GM23248 (cell line): ENCODE data around the gene GPATCH8.

Experiments used
- EZH2 ChIP-seq: fragments of 200-600 bp; sonication (generic); IDR thresholded peaks from 2 replicates; pipeline ENCODE4 v1.6.1; 2018; ENCODE audit warnings: antibody characterized with exemption, mild to moderate bottlenecking; ENCODE audit not compliant: insufficient read depth, poor library complexity, severe bottlenecking
- EZH2phosphoT487 ChIP-seq: fragments of 200-600 bp; sonication (generic); IDR thresholded peaks from 2 replicates; pipeline ENCODE4 v1.6.1; 2018; ENCODE audit warnings: antibody characterized with exemption, moderate library complexity, mild to moderate bottlenecking, low read depth; ENCODE audit not compliant: insufficient read depth

DNA sequence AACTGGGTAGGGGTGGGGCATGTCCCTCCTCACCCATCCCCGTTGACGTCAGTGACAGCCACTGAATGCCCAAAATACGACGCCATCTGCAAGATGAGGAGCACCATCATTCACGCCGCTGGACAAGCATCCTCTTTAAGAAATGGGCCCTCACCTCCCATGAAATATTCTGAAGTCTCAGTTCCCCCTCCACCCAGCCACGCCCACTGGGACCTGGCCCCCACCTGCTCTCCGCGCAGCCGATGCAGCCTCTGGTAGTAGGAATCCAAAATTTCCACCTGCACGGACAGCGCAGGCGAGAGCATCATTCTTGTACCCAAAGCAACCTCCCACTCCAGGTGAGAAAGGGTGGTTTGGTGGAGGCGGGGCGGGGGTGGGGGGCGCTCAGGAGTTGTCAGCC is 119.3 kb downstream of the GPATCH8 start:
- TF ChIP-seq EZH2phosphoT487 (no peak), EZH2 (no peak)
